ENCODE data around the gene TBX2.

- TF ChIP-seq CTCF (IDR thresholded peaks at IDR 0.05; ENCODE audit: poor library complexity) (no peak), EZH2 (IDR thresholded peaks at IDR 0.05; ENCODE audit: borderline replicate concordance) (no peak), EZH2phosphoT487 (IDR thresholded peaks at IDR 0.05; ENCODE audit: low read depth, severe bottlenecking, unreplicated experiment) (no peak)
These were observed 23.2 kb downstream of the TBX2 start for GRCh38 chr17:61422869-61423268.
